Activated T-cell treated with anti-CD3 and anti-CD28 coated beads for 24 hours (primary cell): ENCODE results near the gene TSPAN4.

Source experiments
- DNase-seq: peaks from one replicate; pipeline ENCODE4 v3.0.0-alpha.2; 2020; ENCODE audit warnings: low read depth

TSPAN4 gene, protein sequence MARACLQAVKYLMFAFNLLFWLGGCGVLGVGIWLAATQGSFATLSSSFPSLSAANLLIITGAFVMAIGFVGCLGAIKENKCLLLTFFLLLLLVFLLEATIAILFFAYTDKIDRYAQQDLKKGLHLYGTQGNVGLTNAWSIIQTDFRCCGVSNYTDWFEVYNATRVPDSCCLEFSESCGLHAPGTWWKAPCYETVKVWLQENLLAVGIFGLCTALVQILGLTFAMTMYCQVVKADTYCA

DNA sequence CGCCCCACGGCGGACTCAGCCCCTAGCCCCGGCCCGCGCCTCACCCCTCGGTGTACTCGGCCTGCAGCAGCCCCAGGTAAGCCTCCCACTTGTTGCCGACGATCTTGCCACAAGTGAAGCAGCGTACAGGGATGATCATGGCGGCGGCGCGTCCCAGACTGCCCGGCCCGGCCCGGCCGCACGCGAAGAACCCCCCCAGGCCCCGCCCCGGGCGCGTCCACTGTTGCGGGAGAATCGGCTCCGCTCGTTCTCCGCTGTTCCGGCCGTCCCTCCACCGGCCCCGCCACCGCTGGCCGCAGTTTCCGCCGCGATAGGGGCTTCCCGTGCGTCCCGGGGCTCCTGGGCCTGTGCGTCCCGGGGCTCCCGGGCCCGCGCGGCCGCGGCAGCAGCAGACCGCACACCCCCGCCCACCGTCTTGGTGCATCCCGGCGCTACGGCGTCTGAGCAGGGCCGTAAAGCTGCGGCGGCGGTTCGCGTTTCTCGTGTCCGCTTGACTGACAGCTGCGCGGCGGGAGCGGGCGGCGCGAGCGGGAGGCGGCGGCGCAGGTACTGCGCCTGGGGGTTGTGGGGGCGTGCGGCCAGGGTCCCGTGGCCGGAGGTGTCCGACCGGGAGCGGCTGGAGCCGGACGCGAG, at the start of gene TSPAN4, which contains the start of gene POLR2L:
Gene TSPAN4 (plus strand): TSS at position 483 of the 633 bp plus-strand sequence. CDS start 7,453 bp downstream, outside the sequence.
Gene POLR2L (minus strand): TSS at position 160 of the 633 bp plus-strand sequence. CDS start 21 bp downstream, at position 139.
- peak; percentile 81 for DNase-seq

DNA sequence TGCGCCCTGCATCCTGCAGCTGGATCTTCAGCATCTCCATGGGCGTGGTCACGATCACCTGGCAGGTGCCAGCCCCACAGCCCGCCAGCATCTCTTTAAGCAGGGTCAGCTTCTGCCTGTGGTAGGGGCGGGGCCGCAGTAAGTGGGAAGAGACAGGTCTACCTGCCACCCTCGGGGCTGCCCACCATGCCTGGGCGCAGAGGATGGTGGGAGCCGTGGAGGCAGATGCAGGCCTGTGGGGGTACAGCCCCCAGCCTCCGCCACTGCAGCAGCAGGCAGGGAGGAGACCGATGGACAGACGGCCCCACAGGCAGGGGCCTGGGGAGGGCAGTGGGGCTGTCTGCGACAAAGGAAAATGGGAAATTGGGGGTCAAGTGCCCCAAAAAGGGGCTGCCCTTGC, 49.8 kb upstream of the TSPAN4 start:
- no peak for DNase-seq

DNA sequence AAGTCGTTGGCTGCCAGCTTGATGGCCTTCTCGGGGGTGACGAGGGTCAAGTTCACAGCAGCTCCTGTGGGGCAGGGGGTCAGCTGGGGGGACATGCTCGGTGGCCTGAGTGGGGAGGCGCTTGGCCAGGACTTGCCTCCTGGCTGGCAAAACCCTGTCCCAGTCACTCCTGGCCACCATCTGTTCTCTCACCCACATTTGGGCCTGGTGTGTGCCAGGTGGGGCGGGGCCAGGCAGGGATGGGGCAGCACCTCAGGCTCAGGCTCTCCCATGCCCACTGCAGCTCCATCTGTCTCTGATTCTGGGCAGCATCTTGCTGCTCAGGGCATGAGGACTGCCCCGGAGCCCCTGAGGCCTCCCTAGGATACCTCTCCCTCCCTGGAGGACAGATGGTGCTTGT, 49.1 kb upstream of the TSPAN4 start:
- DNase-seq, result no peak

DNA sequence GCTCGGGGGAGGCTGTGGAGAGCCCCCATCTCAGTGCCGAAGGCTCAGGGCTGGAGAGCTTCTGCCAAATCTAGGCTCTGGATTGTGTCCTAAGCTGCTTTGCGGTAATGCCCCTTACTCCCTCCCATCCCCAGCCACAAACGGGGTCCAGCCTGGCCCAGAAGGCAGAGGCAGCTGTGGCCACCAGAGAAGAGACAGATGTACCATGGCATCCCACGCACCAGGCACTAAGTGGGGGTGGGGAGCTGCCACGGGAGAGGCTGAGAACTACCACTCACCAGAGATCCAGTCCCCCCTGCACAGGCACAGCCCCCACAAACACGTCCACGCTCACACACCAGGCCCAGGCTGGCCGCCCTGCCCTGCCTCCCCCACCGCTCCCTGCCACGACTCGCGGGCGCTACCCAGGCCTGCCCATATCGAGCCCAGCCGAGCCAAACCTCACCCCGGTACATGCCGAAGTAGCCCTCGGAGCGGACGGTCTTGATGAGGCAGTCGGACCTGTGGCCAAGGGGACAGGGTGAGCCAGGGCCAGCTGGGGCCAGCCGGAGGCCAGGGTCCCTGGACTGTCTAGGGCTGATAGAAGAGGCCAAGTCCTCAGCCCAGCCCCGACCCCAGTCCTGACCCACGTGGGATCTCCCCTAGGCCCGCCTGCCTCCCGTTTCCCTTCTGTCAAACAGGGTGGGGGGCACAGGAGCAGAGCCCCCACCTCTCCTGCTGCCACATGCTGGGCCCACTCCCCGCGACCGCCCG, 48.5 kb upstream of the TSPAN4 start:
- DNase-seq, result no peak

DNA sequence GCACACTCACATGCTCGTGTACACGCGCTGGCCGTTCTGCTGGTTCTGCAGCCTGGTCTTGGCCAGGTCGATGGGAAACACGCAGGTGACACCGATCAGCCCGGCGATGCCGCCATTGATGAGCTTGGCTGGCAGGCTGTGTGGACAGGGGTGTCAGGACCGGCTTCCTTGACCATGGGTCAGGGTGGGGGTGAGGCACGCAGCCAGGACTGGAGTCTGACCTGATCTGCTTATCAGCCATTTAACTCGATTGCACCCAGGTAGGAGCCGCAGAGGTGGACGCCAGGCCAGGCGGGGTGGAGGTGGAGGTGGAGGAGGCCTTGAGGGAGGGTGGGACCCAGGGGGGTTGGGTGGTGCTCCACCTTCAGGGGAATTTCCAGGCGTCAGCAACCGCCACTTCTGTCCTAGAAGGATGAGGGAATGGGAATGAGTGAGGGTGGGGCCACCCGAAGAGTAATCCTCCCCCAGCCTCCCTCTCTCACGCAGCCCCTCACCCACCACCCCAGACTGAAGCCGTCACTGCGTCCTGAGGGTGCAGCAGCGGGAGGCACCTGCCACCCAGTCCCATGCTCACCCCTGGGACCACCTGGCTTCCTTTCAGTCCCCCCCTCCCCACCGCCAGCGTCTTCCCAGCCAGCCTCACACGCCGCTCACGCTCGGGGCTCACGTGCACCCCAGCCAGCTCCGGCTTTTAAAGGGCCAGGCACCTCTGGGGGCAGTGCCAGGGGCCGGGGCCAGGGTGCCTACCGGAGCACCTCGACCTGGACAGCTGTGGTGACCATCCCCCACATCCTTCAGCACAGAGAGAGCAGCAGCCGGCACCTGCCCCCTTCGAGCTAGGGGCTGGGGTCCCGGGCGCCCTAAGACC, 47.7 kb upstream of the TSPAN4 start:
- no peak for DNase-seq

DNA sequence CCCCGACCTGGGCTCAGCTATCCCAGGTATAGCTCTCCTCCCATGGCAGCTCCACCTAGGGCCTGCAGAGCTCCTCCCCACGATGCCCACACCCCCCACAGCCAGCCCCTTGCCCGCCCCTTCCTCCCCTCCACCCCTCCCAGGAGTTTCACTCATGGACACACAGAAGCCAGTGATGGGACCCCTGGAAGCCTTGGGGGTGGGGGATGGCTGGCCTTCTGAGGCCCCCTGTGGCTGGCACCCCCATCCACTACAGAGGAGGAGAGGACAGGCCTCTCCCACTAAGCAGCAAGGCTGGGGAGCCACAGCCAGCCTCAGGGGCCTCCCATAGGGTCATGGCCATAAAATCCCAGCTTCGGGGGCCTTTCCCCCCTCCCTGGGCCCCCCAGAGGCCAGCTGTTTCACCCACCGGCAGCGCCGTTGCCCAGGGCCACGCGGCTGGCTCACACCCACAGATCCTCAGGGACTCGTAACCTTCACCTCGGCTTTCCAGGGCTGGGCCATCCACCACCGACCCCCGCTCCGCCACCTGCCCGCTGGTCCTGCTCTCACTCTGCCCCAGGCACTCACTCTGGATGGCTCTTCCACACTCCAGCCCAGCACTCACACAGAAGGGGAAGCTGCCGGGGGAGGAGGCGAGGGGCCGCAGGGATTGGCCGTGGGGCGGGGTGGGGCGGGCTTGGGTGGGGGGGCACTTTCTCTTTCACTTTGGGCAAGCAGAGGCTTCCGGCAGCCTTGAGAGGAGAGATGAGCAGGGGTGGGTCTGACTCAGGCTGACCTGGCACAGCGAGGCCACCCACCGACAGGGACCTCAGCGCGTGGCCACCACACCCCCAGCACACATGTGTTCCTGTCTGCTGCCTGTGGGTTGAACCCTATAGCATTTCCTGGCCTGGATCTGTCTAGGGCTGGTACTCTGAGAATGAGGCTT, 46.8 kb upstream of the TSPAN4 start:
- peak; percentile 79 for DNase-seq

DNA sequence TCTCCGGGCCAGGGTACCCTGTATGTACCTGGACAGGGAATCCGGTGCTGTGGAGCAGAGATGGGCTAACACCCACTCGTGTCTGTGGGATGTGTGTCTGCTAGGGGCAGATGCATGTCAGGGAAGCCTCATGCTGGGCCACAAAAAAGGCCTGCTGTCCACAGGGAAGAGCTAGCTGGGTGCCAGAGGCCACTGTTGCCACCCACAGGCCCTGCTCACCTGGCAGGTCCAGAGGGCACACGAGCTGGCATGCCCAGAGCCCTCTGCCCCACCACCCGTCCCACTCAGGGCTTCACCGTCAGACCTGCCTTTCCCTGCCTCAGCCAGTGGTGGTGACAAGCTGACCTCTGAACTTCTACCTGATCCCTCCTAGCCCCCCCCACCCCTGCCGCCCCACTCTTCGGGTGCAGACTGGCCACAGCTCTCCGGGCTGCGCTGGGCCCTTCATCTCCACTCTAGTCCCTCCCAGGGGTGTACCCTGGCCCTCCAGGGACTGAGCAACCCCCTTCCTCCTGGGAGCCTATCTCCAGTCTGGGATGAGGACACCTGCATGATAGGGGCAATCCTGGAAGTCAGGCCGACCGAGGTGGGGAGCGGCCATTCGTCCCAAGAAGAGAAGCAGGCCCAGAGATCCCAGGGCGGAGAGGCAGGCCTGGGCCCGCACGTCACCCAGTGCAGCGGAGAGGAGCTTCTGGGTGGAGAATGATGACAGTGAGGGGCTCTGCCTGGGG, 45.9 kb upstream of the TSPAN4 start:
- no peak for DNase-seq

DNA sequence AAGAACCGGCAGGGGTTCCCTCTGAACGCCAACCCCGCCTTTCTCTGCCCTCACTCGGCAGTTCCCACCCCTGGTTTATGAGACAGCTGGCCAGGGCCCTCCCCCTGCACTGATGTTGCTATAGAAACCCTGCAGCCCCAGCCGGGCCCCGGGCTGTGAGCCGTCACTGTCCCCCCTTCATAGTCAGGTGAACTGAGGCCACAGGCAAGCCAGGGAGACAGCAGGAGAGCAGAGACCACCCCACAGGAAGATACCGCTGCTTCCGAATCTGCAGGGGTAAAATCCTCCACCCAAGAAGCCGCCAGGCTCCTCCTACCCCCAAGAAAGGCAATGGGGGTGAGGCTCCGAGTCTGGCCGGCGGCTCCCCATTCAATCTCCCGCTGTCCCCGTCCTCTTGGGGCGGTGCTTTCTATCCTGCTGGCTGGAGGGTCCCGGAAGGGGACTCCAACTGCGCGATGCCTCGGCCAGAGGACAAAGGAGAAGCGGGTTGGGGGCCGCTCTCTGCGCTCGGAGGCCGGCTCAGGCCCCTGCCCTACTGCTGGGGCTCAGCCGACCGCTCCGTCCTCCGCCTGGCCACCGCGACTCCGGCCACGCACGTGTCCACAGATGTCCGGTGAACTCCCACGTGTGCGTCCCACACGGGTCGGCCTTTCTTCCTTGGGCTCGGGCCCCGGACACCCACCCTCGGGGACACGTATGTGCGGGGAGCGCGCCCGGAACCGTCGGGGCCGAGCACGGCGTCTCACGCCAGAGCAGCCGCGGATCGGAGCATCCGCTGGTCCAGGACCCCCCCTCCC, 45.2 kb upstream of the TSPAN4 start:
- peak; percentile 70 for DNase-seq

DNA sequence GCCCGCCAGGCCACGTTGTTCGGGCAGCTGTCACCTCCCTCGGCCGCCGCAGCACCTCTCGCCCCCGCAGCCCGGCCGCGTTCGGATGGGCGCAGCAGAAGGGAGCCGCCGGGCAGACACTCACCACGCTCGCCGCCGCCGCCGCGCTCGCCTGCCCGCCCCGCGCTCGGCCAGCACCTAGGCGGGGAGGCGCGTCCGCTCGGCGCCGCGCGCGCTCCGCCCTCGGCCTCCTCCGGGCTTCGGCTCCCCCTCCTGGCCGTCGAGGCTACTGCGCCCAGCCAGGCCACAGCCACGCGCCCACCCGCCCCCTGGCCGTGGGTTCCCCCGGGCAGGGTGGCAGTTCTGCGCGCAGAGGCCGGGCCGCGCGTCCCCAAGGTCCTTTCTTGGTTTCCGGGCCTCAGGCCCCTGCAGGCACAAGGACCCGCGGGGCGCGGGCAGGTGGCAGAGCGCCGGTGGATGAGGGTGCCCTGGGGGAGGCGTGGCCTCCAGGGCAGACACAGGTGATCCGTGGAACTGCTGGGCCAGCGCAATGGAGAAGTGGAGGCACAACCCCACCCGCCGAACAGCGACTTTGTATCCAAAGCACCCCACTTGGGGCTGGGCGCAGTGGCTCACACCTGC, 44.4 kb upstream of the TSPAN4 start, which contains the start of gene SLC25A22:
Gene SLC25A22 (minus strand): TSS at position 189 of the 621 bp plus-strand sequence. CDS start 3,275 bp downstream, outside the sequence.
- peak; percentile 80 for DNase-seq

DNA sequence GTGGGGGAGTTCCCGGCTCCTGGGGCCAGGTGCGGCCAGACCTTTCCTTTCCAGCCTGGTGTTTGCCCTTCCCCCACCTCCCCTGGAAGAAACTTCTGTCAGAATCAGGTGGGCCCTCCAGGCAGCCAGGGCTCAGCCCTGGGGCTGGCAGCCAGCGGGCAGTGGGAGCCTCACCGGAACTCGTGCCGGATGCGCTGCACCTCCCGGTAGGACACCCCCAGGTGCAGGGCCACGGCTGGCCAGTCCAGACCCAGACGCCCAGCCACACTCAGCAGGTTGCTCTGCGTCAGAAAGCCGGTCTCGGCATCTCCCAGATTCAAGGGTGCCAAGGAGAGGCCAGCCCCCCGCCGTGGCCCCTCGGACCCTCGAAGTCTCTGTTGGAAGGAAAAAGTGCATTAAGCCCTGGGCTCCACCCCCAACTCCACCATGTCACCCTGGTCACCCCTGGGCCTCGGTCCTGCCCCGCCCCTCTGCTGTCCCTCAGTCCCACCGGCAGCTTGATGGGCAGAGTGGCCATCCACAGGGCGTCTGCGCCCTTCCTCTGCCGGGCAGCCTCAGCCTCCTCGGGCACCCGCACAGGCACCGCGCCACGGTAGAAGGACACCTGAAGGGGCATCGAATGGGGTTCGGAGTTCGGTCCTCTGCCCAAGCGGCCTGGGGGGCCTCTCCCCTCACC, 42.9 kb upstream of the TSPAN4 start:
- no peak for DNase-seq

DNA sequence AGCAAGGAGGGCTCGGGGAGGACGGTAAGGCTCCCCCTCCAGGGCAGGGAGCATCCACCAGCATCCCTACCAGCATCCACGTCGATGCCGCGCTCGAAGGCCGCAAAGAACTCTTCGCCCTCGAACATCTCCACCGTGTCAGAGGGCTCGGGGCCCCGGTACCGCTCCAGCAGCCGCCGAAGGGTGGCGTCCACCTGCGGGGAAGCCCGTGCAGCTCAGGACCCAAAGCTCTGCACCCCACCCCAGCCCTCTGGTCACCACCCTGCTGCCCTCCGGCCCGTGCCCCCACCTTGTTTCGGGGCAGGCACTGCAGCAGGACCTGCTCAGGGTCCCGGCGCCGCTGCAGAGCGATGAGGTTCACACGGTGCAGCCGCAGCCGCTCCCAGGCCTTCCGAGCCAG, 42.2 kb upstream of the TSPAN4 start:
- no peak for DNase-seq

DNA sequence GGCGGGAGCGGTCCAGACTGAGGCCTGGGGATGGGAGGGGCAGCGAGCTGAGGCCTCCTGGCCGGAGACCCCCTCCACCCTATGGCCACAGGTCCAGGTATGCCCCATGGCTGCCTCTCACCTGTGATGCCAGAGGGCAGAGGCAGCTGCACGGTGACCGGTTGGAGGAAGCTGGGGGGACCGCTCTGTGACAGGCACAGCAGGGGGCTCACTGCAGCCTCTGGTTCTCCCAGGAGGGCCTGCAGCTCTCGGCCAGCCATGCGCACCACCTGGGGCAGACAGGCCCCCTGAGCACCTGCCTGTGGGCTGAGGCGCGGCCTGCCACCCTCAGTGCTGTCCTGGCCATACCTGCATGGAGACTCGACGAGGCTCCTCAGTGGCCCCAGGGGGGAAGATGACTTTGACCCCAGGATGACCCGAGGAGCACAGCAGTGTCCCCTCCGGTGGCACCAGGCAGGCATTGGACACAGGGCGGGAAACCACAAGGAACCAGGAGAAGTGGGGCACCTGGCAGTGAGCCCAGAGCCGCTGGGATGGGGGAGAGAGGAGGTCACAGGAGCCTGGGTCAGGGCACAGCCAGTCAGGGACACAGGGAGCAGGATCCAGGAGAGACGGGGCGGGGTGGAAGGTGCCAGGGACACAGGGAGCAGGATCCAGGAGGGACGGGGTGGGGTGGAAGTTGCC, 41.4 kb upstream of the TSPAN4 start:
- no peak for DNase-seq

DNA sequence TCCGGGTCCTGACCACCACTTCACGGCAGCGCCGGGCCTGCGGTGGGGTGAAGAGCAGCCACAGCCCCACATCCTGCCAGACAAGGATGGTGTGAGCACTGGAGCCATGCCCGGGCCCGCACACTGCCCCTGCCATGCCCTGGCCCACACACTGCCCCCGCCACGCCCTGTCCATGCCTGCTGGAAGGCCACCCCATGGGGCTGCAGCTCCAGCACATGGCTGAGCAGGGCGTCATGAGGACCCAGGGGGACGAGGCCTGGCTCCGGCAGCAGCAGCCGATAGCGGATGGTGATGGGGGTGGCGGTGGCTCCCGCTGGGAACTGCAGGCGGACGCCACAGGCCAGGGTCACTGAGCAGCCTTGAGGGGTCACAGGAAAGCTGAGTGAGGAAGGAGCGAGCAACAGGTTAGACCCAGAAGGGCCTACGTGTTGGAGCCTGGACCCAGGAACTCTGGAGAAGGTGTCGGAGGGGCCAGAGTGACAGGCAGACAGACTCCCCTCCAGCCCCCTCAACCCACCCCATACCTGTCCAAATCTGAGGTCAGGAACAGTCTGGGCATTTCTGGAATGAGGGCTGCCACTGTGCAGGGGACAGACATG, 40.5 kb upstream of the TSPAN4 start:
- DNase-seq, result no peak

DNA sequence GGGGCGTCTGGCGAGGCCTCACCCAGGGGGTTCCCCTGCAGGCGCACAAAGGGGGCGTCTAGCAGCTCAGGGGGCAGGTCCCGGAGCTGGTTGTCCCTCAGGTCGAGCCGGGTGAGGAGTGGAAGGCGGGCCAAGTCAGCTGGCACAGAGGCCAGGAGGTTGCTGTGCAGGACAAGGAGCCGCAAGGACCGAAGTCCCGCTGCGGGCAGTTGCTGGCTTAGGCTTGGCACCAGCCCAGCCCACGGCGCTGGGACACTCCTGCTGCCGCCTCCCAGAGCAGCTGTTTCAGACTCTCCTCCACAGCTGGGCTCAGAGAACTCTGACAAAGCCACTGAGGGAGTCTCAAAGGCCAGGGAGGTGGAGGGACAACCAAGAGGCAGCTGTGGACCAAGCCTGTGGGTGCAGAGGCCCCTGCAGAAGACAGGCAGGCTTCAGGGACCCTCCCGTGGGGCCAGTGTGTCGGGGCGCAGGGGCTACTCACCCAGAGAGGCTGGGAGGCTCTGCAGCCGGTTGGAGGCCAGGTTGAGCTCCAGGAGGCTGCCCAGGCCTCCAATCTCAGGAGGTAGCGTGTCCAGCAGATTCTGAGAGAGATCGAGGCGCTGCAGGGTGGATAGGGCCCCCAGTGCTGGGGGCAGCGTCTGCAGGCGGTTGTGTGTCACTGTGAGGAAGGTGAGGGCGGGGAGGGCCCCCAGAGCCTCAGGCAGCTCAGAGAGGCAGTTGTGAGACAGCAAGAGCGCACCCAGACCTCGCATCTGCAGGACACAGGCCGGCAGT, 39.8 kb upstream of the TSPAN4 start:
- DNase-seq, result no peak

DNA sequence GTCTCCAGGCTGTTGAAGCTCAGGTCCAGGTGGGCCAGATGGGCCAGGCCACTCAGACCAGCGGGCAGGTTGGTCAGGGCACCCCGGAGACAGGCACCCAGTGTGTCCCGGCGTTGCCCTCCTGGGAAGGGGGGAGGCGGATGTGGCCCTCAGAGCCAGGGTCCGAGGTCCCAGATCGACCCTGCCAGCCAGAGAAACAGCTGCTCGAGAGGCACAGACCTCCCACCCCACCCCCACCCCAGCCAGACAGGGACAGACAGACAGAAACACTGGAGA, 39.2 kb upstream of the TSPAN4 start:
- no peak for DNase-seq

DNA sequence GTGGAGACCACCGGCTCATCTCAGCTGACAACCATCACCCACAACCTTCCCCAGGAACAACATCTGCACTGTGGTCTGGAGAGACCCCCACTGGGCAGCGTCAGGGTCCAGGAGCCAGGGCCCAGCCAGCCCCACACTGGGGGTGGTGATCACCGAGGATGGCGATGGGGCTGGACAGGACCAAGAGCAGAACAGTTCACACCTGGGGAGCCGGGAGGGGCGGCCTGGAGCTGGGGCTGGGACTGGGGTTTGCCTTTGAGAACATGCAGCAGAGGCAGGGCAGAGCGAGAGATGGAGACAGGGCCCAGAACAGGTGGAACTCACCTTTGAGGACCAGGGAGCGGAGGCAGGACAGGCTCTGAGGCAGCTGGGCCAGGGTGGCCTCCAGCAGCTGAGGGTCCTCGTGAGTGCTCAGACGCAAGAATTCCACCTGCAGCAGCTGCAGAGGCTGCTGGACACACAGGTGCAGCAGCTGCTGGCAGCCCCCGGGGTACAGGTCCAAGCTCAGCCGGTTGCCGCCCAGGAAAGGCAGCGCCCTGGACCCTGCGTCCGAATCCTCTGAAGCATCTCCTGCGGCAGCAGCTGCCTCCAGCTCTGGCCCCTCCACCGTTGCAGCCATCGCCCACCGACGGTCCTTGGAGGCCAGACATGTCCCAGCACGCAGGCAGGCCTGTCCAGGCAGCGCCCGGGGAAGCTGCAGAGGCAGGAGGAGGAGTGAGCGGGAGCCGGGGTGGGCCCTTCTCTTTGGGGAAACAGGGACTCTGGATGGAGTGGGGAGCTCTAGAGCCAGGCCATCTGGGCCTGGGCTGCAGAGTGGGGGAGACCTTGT, 38.7 kb upstream of the TSPAN4 start:
- DNase-seq, result no peak
